GM20000 (cell line): ENCODE measurements around the gene IQGAP3.

ENCODE experiments used
- DNase-seq: peaks from one replicate; pipeline ENCODE4 v3.0.0; 2012; ENCODE audit warnings: low spot score
- CTCF ChIP-seq: IDR thresholded peaks from 2 replicates; pipeline ENCODE4 v1.5.1; 2012; ENCODE audit warnings: mild to moderate bottlenecking, control low read depth; ENCODE audit errors: extremely low read depth, missing control alignments

The IQGAP3 gene

GRCh38 chr1:156577550-156577949 lies 5.2 kb upstream of the IQGAP3 start:
- TF ChIP-seq CTCF = no peak
- DNase-seq = no peak

- DNase-seq = no peak
Measured at GRCh38 chr1:156574039-156574633, 1.8 kb upstream of the IQGAP3 start.

DNA sequence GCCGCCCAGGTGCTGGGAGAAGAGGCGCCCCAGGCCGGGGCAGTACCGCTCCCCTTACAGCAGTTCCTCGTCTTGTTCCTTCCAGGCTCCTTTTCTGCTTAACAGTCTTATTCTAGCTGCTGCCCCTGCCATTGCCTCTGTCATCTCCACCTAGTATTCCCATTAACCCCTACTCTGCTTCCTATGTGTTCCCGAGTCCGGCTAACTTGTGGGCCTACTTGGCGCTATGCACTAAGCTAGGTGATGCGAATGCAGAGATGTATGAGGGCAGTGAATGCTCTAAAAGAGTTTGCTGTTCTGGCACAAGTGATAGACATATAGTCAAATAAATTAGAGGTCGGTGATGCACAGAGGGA lies 276 bp upstream of the IQGAP3 start:
- DNase-seq = no peak
- TF ChIP-seq CTCF = no peak

More at GRCh38 chr1:156574039-156574633, 1.8 kb upstream of the IQGAP3 start:
- TF ChIP-seq CTCF = no peak

GRCh38 chr1:156571261-156571852 lies 1.0 kb downstream of the IQGAP3 start:
- DNase-seq = no peak
- no peak for TF ChIP-seq CTCF

DNA sequence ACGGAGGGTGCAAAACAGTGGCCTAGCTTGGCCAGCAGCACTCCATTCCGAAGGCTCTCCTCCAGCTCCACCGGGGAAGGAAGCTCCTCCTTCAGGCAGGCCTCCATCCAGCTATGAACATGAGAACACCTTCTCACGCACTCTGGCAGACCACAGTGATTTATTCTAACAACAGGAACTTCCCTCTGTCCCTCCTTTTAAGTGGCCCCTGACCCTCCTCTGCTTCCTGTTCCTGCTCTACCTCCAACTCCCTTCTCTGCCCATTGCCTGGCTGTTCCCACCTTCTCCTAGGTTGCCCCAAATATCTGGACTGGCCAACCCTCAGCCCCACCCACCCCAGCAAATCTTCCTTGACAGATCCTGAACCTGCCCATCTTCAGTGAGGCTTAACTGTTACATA lies 5.9 kb downstream of the IQGAP3 start:
- no peak for DNase-seq

GRCh38 chr1:156565519-156565918 lies 6.8 kb downstream of the IQGAP3 start:
- DNase-seq = no peak
- TF ChIP-seq CTCF = no peak

More for the DNA sequence above, 5.9 kb downstream of the IQGAP3 start:
- no peak for TF ChIP-seq CTCF

DNA sequence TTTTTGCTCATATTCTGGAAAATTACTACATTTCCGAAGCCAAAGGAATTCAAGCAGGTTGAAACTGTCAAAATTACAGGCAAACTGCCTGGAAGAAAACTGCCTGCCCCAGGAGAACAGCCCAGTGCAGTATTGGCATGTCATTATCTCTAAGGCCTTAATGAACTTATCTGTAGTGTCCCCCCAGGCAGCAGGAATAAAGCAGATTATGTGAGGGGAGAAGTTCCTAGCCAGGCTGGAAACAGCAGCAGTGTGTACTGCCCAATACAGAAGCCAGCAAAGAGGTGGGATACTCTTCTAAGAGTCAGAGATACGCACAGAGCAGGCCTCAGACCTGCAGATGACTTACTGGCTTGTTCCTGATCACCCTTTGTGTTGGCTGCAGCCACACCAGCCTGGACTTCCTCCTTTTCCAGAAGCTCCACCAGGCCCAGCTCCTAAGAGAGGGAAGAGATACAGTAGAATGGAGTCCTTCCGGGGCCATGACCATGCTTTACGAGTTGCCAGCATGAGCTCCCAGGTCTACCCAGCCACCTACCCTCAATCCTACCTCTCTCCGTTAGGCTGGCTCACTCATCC lies 11.7 kb downstream of the IQGAP3 start:
- DNase-seq = no peak
- no peak for TF ChIP-seq CTCF
